Measurements from ENCODE around the gene PGF.
A peak's percentile ranks its signal among the peaks of the same experiment; 100 is the strongest.

Gene PGF

GRCh38 chr14:74915826-74916225 lies 39.6 kb downstream of the PGF start:
- no peak for DNase-seq

DNA sequence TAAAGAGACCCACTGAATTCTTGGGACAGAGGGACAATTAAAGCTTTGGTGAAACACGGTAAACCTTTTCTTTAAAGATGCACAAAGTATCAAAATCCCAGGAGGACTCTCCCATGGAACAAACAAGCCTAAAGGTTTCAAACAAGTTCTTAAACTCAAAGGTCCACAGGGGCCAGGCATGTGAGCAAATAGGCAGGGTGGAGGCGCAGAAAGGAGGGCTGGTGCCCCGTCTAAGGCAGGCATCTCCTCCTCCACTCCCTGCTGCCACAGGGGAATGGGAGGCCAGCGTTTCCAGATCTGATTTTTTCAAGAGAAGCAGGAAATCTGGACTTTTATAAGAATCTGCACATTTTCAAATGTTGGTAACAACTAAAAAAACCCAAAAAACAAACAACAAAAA lies 40.0 kb downstream of the PGF start:
- no peak for DNase-seq

DNA sequence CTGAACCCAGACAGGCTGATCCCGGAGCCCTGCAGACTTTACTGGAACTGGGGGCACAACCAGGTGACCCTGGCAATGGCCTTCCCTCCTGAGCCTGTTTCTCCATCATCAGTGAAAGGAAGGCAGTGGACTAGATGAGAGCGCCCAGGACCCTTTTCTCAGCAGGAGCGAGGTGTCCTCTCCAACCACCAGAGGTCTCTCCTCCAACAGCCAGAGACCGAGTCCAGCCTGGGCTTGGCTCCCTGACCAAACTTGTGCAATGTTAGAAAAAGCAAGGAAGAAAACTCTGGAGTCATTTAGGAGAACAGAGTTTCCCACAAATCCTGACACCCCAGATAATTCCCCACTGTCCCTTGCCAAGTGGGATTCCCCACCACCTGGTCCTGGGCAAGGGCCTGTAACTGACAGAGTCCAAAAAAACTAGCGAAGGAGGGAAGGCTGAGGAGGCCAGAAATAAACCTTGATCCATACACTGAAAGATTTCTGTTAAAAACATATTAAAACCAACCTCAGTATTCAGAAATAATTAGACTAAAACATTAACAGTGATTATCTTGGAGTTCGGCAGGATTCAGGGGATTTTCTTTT lies 41.3 kb downstream of the PGF start:
- peak; percentile 10 for DNase-seq

- DNase-seq, result no peak
These were observed 41.9 kb downstream of the PGF start for GRCh38 chr14:74913393-74913910.

- DNase-seq, result no peak
These were observed 42.6 kb downstream of the PGF start for GRCh38 chr14:74912801-74913200.

- no peak for DNase-seq
These were observed 43.3 kb downstream of the PGF start for GRCh38 chr14:74912111-74912510.

- DNase-seq, result no peak
These were observed 43.7 kb downstream of the PGF start for GRCh38 chr14:74911704-74912103.

GRCh38 chr14:74911221-74911620 lies 44.2 kb downstream of the PGF start:
- DNase-seq, result no peak

DNA sequence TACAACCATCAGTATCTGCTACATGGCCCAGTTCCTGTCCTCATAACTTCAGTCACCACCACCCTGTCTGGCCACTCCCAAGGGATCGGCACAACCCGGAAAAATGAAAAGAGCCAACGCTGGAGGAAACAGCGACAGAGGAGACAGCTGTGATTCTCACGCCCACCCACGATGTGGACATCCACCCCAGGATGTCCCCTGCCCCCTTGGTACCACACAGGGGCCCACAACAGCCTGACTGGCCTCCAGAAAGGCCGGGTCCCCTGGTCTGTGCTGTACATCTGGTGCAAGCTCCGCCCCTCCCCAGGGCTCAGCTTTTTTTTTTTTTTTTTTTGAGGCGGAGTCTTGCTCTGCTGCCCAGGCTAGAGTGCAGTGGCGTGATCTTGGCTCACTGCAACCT lies 44.8 kb downstream of the PGF start:
- DNase-seq, result no peak

GRCh38 chr14:74909911-74910310 lies 45.5 kb downstream of the PGF start:
- DNase-seq, result no peak

GRCh38 chr14:74909501-74909900 lies 45.9 kb downstream of the PGF start:
- DNase-seq, result no peak

GRCh38 chr14:74908861-74909341 lies 46.5 kb downstream of the PGF start:
- no peak for DNase-seq

- no peak for DNase-seq
These were observed 47.7 kb downstream of the PGF start for GRCh38 chr14:74907744-74908143.

DNA sequence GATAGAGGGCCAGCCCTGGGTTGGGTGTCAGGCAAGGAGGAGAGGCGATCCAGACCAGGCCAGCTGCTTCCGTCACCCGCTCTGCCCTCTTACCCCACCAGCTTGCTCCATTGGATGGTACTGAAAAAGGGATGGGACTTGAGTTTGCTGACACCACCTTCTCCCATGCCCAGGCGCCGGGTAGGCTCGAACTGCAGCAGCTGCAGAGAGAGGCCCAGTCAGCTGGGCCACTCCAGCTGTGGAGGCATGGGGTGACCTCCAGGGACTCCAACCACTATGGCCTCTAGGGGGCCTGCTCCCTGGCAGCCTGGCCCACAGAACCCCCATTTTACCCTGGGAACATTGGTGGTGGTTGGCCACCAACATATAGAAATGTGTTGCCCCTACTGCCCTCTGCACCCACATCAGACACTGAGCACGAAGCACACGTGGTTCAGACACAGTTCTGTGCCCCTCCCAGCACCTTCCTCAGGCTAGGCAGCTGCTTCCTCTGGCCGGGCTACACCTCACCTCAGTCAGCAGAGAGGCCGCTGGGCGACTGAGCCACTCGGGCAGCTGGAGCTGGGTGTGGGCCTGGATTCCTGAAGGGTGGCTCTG lies 48.4 kb downstream of the PGF start:
- no peak for DNase-seq

- DNase-seq, result peak; percentile 68
These were observed 49.7 kb downstream of the PGF start for GRCh38 chr14:74905595-74906142.

DNA sequence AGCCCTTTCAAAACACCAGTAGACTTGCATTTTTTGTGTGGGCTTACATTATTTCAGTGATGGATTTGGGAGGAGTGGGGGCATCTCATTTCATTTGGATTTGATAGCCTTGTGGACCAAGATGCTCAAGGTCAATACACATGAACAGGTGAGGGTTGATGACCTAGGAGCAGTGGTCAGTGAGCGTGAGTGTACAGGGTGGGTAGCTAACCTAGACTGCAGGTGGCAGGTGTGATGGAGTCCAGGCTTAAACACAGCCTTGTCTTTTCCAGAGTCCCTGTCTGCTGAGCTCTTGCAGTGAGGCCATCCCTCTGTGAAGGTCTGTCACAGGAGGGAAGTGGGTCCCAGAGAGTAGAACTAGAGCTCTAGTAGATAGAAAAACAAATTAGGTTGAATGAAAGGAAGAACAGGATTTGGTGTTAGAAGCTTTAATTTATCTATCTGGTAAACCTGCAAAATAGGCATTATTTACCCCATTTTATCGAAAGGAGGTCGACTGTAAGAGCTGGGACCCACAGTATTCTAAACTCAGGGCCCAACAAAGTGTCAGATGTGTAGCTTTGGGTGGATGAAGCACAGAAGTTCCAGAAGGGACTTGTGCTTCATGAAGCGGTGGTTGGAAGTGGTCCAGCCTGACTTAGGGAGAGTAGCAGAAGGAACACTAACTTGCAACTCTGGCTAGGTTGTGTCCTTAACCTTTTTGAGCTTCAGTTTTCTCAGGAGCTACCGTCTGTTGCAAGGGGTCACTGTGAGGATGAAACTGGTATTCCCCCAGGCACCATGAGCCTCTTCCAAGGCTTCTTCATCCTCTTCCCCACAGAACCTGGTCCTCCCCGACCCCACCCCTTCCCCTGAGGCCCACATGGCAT lies 50.5 kb downstream of the PGF start:
- no peak for DNase-seq

DNA sequence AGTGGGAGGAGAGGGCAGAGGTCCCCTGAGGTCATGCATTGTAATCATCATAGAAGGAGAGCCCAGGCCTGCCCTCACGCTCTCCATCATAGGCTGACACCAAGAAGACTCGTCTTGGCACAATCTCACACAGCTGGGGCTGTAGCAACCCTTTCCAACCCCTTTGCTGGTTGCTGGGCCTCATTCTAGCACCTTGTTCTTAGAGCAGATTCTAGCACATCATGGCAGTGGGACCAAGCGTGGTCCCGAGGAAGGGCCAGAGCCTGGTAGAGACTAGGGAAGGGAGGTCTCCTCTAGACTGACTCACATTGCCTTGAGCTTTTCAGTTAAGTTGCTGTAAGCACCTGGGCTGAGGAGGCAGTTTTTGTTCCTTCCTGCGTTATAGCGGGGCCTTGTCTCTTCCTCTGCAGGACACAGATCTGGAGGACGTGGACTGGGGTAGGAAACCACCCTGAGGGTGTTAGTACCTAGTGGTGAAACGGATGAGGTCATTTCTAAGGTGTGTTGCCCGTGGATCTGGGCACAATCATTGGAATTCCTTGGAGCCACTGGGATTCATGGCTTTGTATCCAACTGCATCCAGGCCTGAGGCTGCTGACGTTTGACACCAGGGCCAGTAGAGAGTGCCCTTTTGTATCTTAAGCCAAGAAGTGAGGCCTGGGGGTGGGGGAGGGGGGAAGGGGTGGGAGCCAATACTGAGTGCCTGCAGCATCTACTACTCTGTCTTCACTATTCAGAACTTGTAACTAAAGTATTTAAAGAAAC lies 52.3 kb downstream of the PGF start:
- DNase-seq, result no peak

GRCh38 chr14:74898694-74899093 lies 56.7 kb downstream of the PGF start:
- DNase-seq, result no peak

DNA sequence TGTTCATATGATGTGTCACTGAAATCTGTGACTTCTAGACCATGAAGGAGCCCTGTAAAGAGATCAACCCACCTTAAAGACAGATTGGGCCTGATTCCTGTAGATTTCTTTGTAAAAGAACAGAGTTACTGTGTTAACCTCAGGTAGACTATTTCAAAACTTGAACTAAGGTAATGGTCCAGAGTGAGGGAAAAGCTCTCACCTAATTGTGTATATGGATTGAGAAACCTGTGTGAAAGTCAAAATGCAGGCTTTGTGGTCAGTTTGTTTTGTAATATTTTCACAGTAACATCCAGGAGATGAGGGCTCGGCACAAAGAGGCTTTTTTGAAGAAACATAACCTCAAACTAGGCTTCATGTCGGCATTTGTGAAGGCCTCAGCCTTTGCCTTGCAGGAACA lies 57.3 kb downstream of the PGF start:
- no peak for DNase-seq

DNA sequence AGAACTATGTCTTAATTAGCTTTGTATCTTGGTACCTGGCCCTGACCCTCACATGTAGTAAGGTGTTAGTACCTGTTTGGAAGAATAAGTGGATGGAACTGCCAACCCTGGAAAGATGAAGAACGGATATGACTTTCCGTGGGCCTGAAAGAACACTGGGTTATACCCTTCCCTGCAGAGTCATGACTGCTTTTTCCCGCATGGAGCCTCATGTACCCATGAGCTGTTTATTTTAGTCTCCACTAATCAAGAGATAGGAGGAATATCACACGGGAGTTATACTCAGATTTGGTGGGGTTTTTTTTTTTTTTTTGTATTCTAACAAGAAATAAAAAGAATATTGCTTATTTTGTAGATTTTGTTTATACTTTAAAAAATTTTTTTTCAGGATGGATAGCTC lies 57.8 kb downstream of the PGF start:
- no peak for DNase-seq

DNA sequence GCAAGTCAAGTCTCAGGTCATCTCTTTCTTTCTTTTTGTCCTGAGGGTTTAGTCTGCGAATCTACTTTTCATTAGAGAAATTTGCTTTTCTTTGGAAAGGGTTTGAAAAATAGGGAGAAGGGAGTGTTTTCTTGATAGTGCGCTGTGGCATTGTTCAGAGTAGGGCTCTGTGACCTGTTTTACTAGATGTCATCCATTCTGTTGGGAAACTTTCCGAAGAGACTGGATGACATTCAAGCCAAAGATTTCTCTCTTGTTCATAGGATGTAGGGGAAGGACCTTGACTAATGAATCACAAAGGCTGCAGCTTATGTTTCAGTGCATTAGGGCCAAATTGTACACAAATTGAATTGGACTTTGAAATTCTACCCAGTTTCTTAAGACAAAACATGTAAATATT lies 59.0 kb downstream of the PGF start:
- DNase-seq, result no peak

GRCh38 chr14:74893614-74894091 lies 61.7 kb downstream of the PGF start:
- no peak for DNase-seq

- DNase-seq, result no peak
These were observed 62.7 kb downstream of the PGF start for GRCh38 chr14:74892745-74893144.

All from activated CD4-positive, alpha-beta T cell treated with anti-CD3 and anti-CD28 coated beads, Interleukin-2, amount 50 U/mL, for 16 hours (primary cell).